Naive thymus-derived CD4-positive, alpha-beta T cell (primary cell): ENCODE data around the gene FOXP2. TPM values are rescaled to one million over a fixed set of nuclear protein-coding genes. Genes with fewer than 3 reads are reported as not detected.
A peak's percentile ranks its signal among the peaks of the same experiment; 100 is the strongest.

Experiments
- ATAC-seq: fragments of 150-1000 bp; cut with Tn5 transposase; 2 replicates; pipeline ENCODE4 v1.10.0; 2021; ENCODE audit warnings: mild to moderate bottlenecking, moderate library complexity
- CTCF ChIA-PET: fragments of 350-600 bp; sonication (Branson Sonifier 250); formaldehyde crosslinking; loops from one replicate; lab custom pipeline; 2021; ENCODE audit warnings: antibody characterized with exemption; lab: Charles Lee
- POLR2A ChIA-PET: fragments of 350-600 bp; sonication (Branson Sonifier 250); formaldehyde crosslinking; loops from one replicate; lab custom pipeline; 2021; ENCODE audit warnings: antibody characterized with exemption, inconsistent platforms; lab: Charles Lee
- DNase-seq, 9 donors: peaks; one replicate each; pipeline versions ENCODE4 v3.0.0 to v3.0.0-alpha.2; 2020 to 2022; ENCODE audit warnings: mixed read lengths in 1 of 9
- H3K27ac ChIP-seq: one replicate; pipeline ENCODE4 v1.7.0; 2013; ENCODE audit warnings: mild to moderate bottlenecking, low read depth, low read length, moderate library complexity
- H3K27me3 ChIP-seq, 2 donors: one replicate each; pipeline ENCODE4 v1.7.0; 2013; ENCODE audit warnings: low read length in 2 of 2, mild to moderate bottlenecking in 2 of 2, moderate library complexity in 2 of 2; ENCODE audit not compliant: control insufficient read depth in 2 of 2, insufficient read depth in 2 of 2
- H3K36me3 ChIP-seq, 3 experiments: 1 replicate in 2 of 3; 2 replicates in 1 of 3; pipeline ENCODE4 v1.7.0; 2013; ENCODE audit warnings: low read length in 3 of 3, mild to moderate bottlenecking in 3 of 3, moderate library complexity in 1 of 3; ENCODE audit not compliant: insufficient read depth in 3 of 3, control insufficient read depth in 2 of 3
- H3K4me1 ChIP-seq, 2 donors: one replicate each; pipeline ENCODE4 v1.7.0; 2013; ENCODE audit warnings: low read length in 2 of 2, mild to moderate bottlenecking in 2 of 2, moderate library complexity in 1 of 2; ENCODE audit not compliant: control insufficient read depth in 2 of 2, insufficient read depth in 2 of 2
- H3K4me3 ChIP-seq: 2 replicates; pipeline ENCODE4 v1.7.0; 2013; ENCODE audit warnings: mild to moderate bottlenecking, low read length
- H3K9me3 ChIP-seq, 3 experiments: 1 replicate in 2 of 3; 2 replicates in 1 of 3; pipeline ENCODE4 v1.7.0; 2013; ENCODE audit warnings: low read length in 3 of 3; ENCODE audit not compliant: control insufficient read depth in 2 of 3
- H3K27ac Mint-ChIP-seq, 9 donors: one replicate each; pipeline ENCODE4 v1.8.0; 2020 to 2022; ENCODE audit warnings: mixed read lengths in 9 of 9, mild to moderate bottlenecking in 8 of 9, moderate library complexity in 5 of 9, inconsistent platforms in 2 of 9
- H3K27me3 Mint-ChIP-seq, 5 donors: one replicate each; pipeline ENCODE4 v1.8.0; 2021 to 2022; ENCODE audit warnings: mixed read lengths in 5 of 5, mild to moderate bottlenecking in 1 of 5
- H3K36me3 Mint-ChIP-seq, 5 donors: one replicate each; pipeline ENCODE4 v1.8.0; 2020 to 2022; ENCODE audit warnings: mixed read lengths in 5 of 5, mild to moderate bottlenecking in 3 of 5, inconsistent platforms in 1 of 5
- H3K4me1 Mint-ChIP-seq, 7 donors: one replicate each; pipeline ENCODE4 v1.8.0; 2020 to 2022; ENCODE audit warnings: mixed read lengths in 7 of 7, mild to moderate bottlenecking in 3 of 7, inconsistent platforms in 1 of 7
- H3K4me3 Mint-ChIP-seq, 10 donors: one replicate each; pipeline ENCODE4 v1.8.0; 2020 to 2022; ENCODE audit warnings: mild to moderate bottlenecking in 10 of 10, mixed read lengths in 10 of 10, moderate library complexity in 6 of 10, inconsistent platforms in 2 of 10
- H3K9me3 Mint-ChIP-seq, 11 donors: one replicate each; pipeline ENCODE4 v1.8.0; 2020 to 2022; ENCODE audit warnings: mixed read lengths in 11 of 11, mild to moderate bottlenecking in 4 of 11, inconsistent platforms in 1 of 11, moderate library complexity in 1 of 11
- intact Hi-C, 2 donors: fragments of 100-400 bp; cut with micrococcal nuclease; formaldehyde crosslinking; loops; one replicate each; pipeline ENCODE4 v1.15.1; 2023
- polyA plus RNA-seq, 2 donors: library from polyadenylated mRNA; unstranded; fragments of 300-500 nt; fragmentation: Illumina TruSeq; gene quantifications; one replicate each; pipeline ENCODE4 v1.2.3, GENCODE V29; 2021
- total RNA-seq, 6 experiments: library from RNA in 5 of 6; stranded (reverse) in 5 of 6; gene quantifications; 1 replicate in 5 of 6; 2 replicates in 1 of 6; pipeline ENCODE4 v1.2.3 and lab custom pipeline; 2021 to 2026

FOXP2 gene
- total and polyA plus RNA-seq, 7 experiments from 2014 or later, result not detected

DNA sequence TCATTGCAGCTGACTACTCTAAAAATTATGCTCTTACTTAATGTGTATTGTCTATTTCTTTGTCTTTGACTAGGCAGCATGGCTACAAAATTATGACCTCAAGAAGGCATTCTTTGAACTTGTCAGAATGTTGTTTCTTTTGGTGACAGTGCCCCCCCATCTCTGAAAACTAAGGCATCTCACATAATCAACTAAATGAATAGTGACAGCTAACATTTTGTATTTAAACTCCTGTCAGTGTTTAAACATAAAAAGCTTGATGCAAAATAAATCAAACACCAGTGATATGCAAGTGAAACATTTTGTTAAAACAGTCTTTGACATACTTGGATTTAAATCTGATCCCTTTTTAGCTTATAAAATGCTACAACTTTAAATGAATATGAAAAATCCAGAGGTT is 233.5 kb downstream of the FOXP2 start:
- Mint-ChIP-seq H3K4me1 (no peaks in the 10 kb centered on the region), H3K27me3 (peaks cover 0 to 5% (median 4%) of the 10 kb centered on the region in 5 donors), H3K27ac (no peak overlapping the region), H3K4me3 (no peak overlapping the region), H3K9me3 (peaks cover 0 to 4% (median 0%) of the 10 kb centered on the region in 11 donors), H3K36me3 (no peaks in the 10 kb centered on the region)
- ChIA-PET CTCF (no interaction called here), POLR2A (no interaction called here)
- H3K4me1 ChIP-seq, result no peaks in the 10 kb centered on the region
- no peak overlapping the region for H3K27ac ChIP-seq
- intact Hi-C loops, result no loop called here
- DNase-seq (no peak), ATAC-seq (no peak)
- H3K36me3 ChIP-seq, result no peaks in the 10 kb centered on the region
- H3K27me3 ChIP-seq, result no peaks in the 10 kb centered on the region
- H3K9me3 ChIP-seq, result no peaks in the 10 kb centered on the region
- H3K4me3 ChIP-seq, result no peak overlapping the region

DNA sequence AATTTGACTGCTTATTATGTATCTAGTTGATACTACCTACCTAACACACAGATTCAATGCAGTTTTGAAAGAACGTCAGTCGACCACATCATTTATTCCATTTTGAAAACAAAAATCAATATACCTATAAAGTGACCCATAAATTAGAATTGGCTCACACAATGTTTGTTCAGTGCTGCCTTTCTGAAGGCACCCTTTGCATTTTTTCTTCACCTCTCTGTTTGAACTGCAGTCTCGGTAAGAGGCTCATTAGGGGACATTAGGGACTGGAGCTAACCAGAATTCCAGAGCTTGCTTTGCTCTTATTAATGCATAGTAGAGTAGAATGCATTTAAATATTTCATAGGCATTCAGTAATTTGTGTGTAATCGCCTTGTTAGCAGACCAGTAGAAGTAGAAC is 234.1 kb downstream of the FOXP2 start:
- H3K4me3 Mint-ChIP-seq, result no peak overlapping the region
- ChIA-PET CTCF (no interaction called here), POLR2A (no interaction called here)
- H3K36me3 Mint-ChIP-seq, result no peaks in the 10 kb centered on the region
- intact Hi-C loops, result no loop called here
- Histone ChIP-seq H3K27ac (no peak overlapping the region), H3K27me3 (no peaks in the 10 kb centered on the region), H3K4me3 (no peak overlapping the region), H3K4me1 (no peaks in the 10 kb centered on the region), H3K9me3 (no peaks in the 10 kb centered on the region), H3K36me3 (no peaks in the 10 kb centered on the region)
- DNase-seq (no peak), ATAC-seq (no peak)
- H3K27me3 Mint-ChIP-seq, result peaks cover 0 to 7% (median 4%) of the 10 kb centered on the region in 5 donors
- peaks cover 0 to 4% (median 0%) of the 10 kb centered on the region in 11 donors for H3K9me3 Mint-ChIP-seq
- H3K4me1 Mint-ChIP-seq, result no peaks in the 10 kb centered on the region
- H3K27ac Mint-ChIP-seq, result no peak overlapping the region

DNA sequence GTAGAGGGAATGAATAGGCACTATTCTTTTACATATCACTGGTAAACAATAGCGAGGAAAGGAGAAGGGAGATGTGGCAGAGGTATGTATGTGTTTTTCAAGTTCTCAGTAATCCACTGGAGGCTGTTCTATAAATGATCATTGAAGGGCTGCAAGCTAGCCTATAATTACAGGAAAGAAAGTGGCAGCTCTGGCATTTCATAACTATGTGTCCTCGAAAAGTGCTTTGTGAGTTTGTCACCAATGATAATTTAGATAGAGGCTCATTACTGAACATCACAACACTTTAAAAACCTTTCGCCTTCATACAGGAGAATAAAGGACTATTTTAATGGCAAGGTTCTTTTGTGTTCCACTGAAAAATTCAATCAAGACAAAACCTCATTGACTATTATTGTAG is 235.1 kb downstream of the FOXP2 start:
- no peaks in the 10 kb centered on the region for H3K4me1 ChIP-seq
- no peaks in the 10 kb centered on the region for H3K27me3 ChIP-seq
- H3K27ac ChIP-seq, result no peak overlapping the region
- Mint-ChIP-seq H3K9me3 (no peaks in the 10 kb centered on the region), H3K36me3 (no peaks in the 10 kb centered on the region), H3K4me3 (no peak overlapping the region), H3K27ac (no peak overlapping the region), H3K27me3 (peaks cover 0 to 5% (median 0%) of the 10 kb centered on the region in 5 donors), H3K4me1 (no peaks in the 10 kb centered on the region)
- H3K36me3 ChIP-seq, result no peaks in the 10 kb centered on the region
- intact Hi-C loops, result no loop called here
- ChIA-PET POLR2A (no interaction called here), CTCF (no interaction called here)
- ATAC-seq (no peak), DNase-seq (no peak)
- no peaks in the 10 kb centered on the region for H3K9me3 ChIP-seq
- H3K4me3 ChIP-seq, result no peak overlapping the region

DNA sequence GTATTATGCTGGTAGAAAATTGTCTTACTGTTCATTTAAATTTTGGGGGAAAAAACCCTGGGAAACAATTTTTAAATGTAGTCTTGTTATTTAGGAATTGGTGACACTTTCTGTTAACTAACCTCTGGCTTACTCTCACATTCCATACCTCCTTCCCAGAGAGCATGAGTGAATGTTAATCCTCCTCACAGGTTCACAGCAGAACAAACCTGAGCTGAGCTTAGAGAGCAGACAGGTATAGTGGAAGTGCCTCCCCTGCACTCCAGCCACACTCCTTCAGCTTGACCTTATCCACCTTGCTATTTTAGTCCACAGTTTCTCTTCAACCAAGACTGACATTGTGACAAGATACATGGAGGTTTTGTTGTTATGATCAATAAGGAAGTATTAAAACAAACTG is 235.9 kb downstream of the FOXP2 start:
- no peaks in the 10 kb centered on the region for H3K36me3 ChIP-seq

DNA sequence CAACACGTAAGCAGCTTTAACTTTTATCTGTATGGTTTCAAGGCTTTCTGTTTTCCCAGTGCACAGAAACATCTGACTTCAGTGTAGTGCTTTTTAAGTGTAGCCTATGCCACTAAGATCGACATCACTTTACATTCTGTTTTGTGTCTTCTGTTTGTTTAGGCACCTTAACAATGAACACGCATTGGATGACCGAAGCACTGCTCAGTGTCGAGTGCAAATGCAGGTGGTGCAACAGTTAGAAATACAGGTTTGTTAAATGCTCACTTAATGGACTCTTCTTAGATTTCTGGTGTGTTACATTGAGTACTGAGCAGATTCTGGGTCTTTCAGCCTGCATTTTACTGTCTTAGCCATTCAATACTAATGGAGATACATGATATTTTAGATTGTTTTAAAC is 237.4 kb downstream of the FOXP2 start:
- no peaks in the 10 kb centered on the region for H3K9me3 Mint-ChIP-seq
- Histone ChIP-seq H3K27ac (no peak overlapping the region), H3K4me1 (no peaks in the 10 kb centered on the region), H3K27me3 (no peaks in the 10 kb centered on the region), H3K36me3 (no peaks in the 10 kb centered on the region), H3K9me3 (no peaks in the 10 kb centered on the region), H3K4me3 (no peak overlapping the region)
- DNase-seq (no peak), ATAC-seq (no peak)
- H3K27me3 Mint-ChIP-seq, result peaks cover 0 to 5% (median 0%) of the 10 kb centered on the region in 5 donors
- intact Hi-C loops, result no loop called here
- ChIA-PET CTCF (no interaction called here), POLR2A (no interaction called here)
- H3K36me3 Mint-ChIP-seq, result no peaks in the 10 kb centered on the region
- no peaks in the 10 kb centered on the region for H3K4me1 Mint-ChIP-seq
- peak overlapping the region in 1 of 9 donors; percentile 48 for H3K27ac Mint-ChIP-seq
- no peak overlapping the region for H3K4me3 Mint-ChIP-seq

More for the DNA sequence above, 235.9 kb downstream of the FOXP2 start:
- H3K27ac Mint-ChIP-seq, result no peak overlapping the region
- DNase-seq (no peak), ATAC-seq (no peak)
- no peak overlapping the region for H3K4me3 ChIP-seq
- no peaks in the 10 kb centered on the region for H3K9me3 Mint-ChIP-seq
- ChIA-PET CTCF (no interaction called here), POLR2A (no interaction called here)
- H3K27me3 ChIP-seq, result no peaks in the 10 kb centered on the region
- no peaks in the 10 kb centered on the region for H3K4me1 ChIP-seq
- intact Hi-C loops, result no loop called here
- H3K9me3 ChIP-seq, result no peaks in the 10 kb centered on the region
- no peaks in the 10 kb centered on the region for H3K4me1 Mint-ChIP-seq
- H3K27me3 Mint-ChIP-seq, result peaks cover 0 to 5% (median 0%) of the 10 kb centered on the region in 5 donors
- H3K36me3 Mint-ChIP-seq, result no peaks in the 10 kb centered on the region
- H3K27ac ChIP-seq, result no peak overlapping the region
- no peak overlapping the region for H3K4me3 Mint-ChIP-seq

DNA sequence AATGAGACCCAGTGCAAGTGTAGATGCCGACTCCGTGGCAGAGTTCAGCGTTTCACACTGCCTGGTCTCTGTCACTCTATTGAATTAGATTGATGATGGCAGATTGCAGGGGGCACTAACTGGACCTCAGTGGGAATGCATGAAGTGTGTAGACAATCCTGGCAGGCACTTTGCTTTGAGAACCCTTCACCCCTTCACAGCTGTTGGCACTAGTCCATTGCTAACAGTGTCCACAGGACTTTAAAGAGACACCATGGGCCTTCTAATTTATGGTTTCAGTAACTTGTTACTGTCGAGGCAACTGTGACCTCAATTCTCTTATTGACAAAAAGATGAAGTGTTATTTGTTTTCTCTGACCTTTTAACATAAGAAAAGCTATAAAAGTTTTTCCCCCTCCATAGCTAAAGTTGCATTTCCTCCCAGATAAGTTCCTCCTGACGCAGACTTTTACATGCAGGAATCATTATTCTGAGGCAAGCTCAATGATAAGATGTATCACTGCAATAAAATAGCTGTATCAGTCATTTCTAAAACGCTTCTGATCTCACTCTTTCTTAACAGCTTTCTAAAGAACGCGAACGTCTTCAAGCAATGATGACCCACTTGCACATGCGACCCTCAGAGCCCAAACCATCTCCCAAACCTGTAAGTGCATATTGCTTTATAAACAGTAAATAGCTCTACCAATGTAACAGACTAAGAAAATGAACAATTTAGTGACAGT is 238.9 kb downstream of the FOXP2 start:
- intact Hi-C loops, result no loop called here
- Histone ChIP-seq H3K27ac (no peak overlapping the region), H3K9me3 (no peaks in the 10 kb centered on the region), H3K4me1 (no peaks in the 10 kb centered on the region), H3K36me3 (no peaks in the 10 kb centered on the region), H3K4me3 (no peak overlapping the region), H3K27me3 (no peaks in the 10 kb centered on the region)
- peaks cover 0 to 11% (median 2%) of the 10 kb centered on the region in 5 donors for H3K27me3 Mint-ChIP-seq
- no peaks in the 10 kb centered on the region for H3K36me3 Mint-ChIP-seq
- no peak overlapping the region for H3K27ac Mint-ChIP-seq
- DNase-seq, result no peak
- ChIA-PET CTCF (no interaction called here), POLR2A (no interaction called here)
- no peak overlapping the region for H3K4me3 Mint-ChIP-seq
- no peaks in the 10 kb centered on the region for H3K9me3 Mint-ChIP-seq
- no peaks in the 10 kb centered on the region for H3K4me1 Mint-ChIP-seq
- no peak for ATAC-seq

DNA sequence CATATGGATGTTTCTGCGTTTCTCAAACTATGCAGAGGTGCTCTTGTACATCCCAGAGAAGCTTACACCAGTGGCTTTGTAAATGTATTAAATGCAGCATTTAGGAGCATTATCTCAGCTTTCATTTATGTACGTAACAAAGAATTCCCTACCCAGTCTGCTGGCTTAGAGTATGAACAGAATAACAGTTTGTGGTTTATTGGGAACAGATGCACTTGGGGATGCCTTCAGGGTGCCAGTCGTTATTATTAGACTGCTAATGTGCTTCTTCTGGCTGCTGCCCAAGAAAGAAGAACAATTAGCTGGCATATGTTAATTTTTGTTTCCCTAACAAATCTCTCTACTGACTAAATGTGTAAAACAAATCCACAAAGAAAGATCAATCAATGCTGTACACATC is 241.9 kb downstream of the FOXP2 start:
- Histone ChIP-seq H3K27ac (no peak overlapping the region), H3K9me3 (no peaks in the 10 kb centered on the region), H3K36me3 (no peaks in the 10 kb centered on the region), H3K27me3 (no peaks in the 10 kb centered on the region), H3K4me1 (no peaks in the 10 kb centered on the region), H3K4me3 (no peak overlapping the region)
- POLR2A ChIA-PET, result no interaction called here
- Mint-ChIP-seq H3K9me3 (no peaks in the 10 kb centered on the region), H3K36me3 (no peaks in the 10 kb centered on the region), H3K4me1 (no peaks in the 10 kb centered on the region), H3K4me3 (no peak overlapping the region), H3K27me3 (peaks cover 0 to 11% (median 4%) of the 10 kb centered on the region in 5 donors), H3K27ac (no peak overlapping the region)
- DNase-seq (no peak), ATAC-seq (no peak)
- intact Hi-C loops, result no loop called here
- CTCF ChIA-PET, result no interaction called here
